Jurkat, Clone E6-1 (cell line): ENCODE data around the gene CFAP43.

Experiments
- DNase-seq: peaks from one replicate; pipeline ENCODE4 v3.0.0-alpha.2; 2011; ENCODE audit warnings: low read depth, low spot score
- H3K4me3 ChIP-seq: 2 replicates; pipeline ENCODE4 v1.5.1; 2011; ENCODE audit warnings: mild to moderate bottlenecking, low read length, control low read depth, moderate library complexity

CFAP43 gene

GRCh38 chr10:104150139-104150538 is 82.0 kb downstream of the CFAP43 start:
- no peak for DNase-seq
- H3K4me3 ChIP-seq = no peak overlapping the region

GRCh38 chr10:104146882-104147281 is 85.3 kb downstream of the CFAP43 start:
- H3K4me3 ChIP-seq = no peak overlapping the region
- DNase-seq = no peak

GRCh38 chr10:104144931-104145330 is 87.2 kb downstream of the CFAP43 start:
- H3K4me3 ChIP-seq = no peak overlapping the region
- DNase-seq = no peak

- no peak for DNase-seq
- H3K4me3 ChIP-seq = no peak overlapping the region
Observed at GRCh38 chr10:104143829-104144228, 88.3 kb downstream of the CFAP43 start.

- DNase-seq = no peak
- H3K4me3 ChIP-seq = no peak overlapping the region
Observed at GRCh38 chr10:104142081-104142480, 90.1 kb downstream of the CFAP43 start.

- DNase-seq = no peak
- H3K4me3 ChIP-seq = no peak overlapping the region
Observed at GRCh38 chr10:104139221-104139620, 92.9 kb downstream of the CFAP43 start.

GRCh38 chr10:104138131-104138530 is 94.0 kb downstream of the CFAP43 start:
- DNase-seq = no peak
- H3K4me3 ChIP-seq = no peak overlapping the region

GRCh38 chr10:104130041-104130440 is 102.1 kb downstream of the CFAP43 start:
- no peak overlapping the region for H3K4me3 ChIP-seq
- no peak for DNase-seq

GRCh38 chr10:104128214-104128613 is 104.0 kb downstream of the CFAP43 start:
- no peak for DNase-seq
- H3K4me3 ChIP-seq = no peak overlapping the region

- peak; percentile 7 for DNase-seq
- no peak overlapping the region for H3K4me3 ChIP-seq
Observed at GRCh38 chr10:104127411-104127810, 104.8 kb downstream of the CFAP43 start.

- DNase-seq = peak; percentile 31
- no peak overlapping the region for H3K4me3 ChIP-seq
Observed at GRCh38 chr10:104123397-104123796, 108.8 kb downstream of the CFAP43 start.

GRCh38 chr10:104122225-104123107 is 109.7 kb downstream of the CFAP43 start:
- peak; percentile 4 for DNase-seq
- H3K4me3 ChIP-seq = peak overlapping the region; percentile 93

- peak; percentile 96 for DNase-seq
- H3K4me3 ChIP-seq = peak within 1 kb of the TSS; percentile 93
Observed at GRCh38 chr10:104121485-104122224, 110.5 kb downstream of the CFAP43 start, which contains the start of gene SFR1. Gene SFR1 (plus strand): TSS chr10:104122171. CDS start chr10:104122184, 13 bp downstream.

GRCh38 chr10:104120903-104121484 is 111.2 kb downstream of the CFAP43 start:
- DNase-seq = no peak
- peak overlapping the region; percentile 78 for H3K4me3 ChIP-seq

GRCh38 chr10:104120512-104120902 is 111.7 kb downstream of the CFAP43 start:
- no peak for DNase-seq
- no peak overlapping the region for H3K4me3 ChIP-seq

- H3K4me3 ChIP-seq = no peak overlapping the region
- no peak for DNase-seq
Observed at GRCh38 chr10:104119996-104120395, 112.2 kb downstream of the CFAP43 start.

- DNase-seq = no peak
- H3K4me3 ChIP-seq = no peak overlapping the region
Observed at GRCh38 chr10:104117839-104118323, 114.3 kb downstream of the CFAP43 start.

GRCh38 chr10:104113376-104113956 is 118.7 kb downstream of the CFAP43 start:
- no peak overlapping the region for H3K4me3 ChIP-seq
- no peak for DNase-seq

GRCh38 chr10:104109908-104110662 is 122.1 kb downstream of the CFAP43 start:
- DNase-seq = no peak
- no peak overlapping the region for H3K4me3 ChIP-seq
